ENCODE data around the gene MED9. TPM values are rescaled to one million over a fixed set of nuclear protein-coding genes. Genes with fewer than 3 reads are reported as not detected.

MED9 gene
- total and polyA plus RNA-seq, 12 donors = 8.2 to 41.2 (median 18.4) TPM

- Histone ChIP-seq H3K36me3 (replicated peaks in 1 of 2) (no peaks in the 10 kb centered on the region), H3K27me3 (no peaks in the 10 kb centered on the region), H3K9me3 (replicated peaks in 1 of 3) (no peaks in the 10 kb centered on the region), H3K4me3 (no peak overlapping the region), H3K27ac (no peak overlapping the region), H3K4me1 (replicated peaks in 1 of 2) (peaks cover 0 to 6% of the 10 kb centered on the region in 2 donors)
- no peak for DNase-seq
- TF ChIP-seq POLR2A (IDR thresholded peaks at IDR 0.05) (no peak), CTCF (IDR thresholded peaks at IDR 0.05) (no peak)
- intact Hi-C loops (cut with DNase I) = no loop called here
- WGBS, 4 donors = 67 to 74% (median 71%) methylated on average over 13 to 14 of the region's 14 CpGs
These were observed 24.3 kb downstream of the MED9 start for GRCh38 chr17:17500999-17501605.

GRCh38 chr17:17502741-17503565, 26.2 kb downstream of the MED9 start:
- no peaks in the 10 kb centered on the region for H3K27me3 ChIP-seq
- no peaks in the 10 kb centered on the region for H3K9me3 ChIP-seq (replicated peaks in 1 of 3)
- no peak for DNase-seq
- H3K27ac ChIP-seq = no peak overlapping the region
- no peaks in the 10 kb centered on the region for H3K36me3 ChIP-seq (replicated peaks in 1 of 2)
- TF ChIP-seq CTCF (IDR thresholded peaks at IDR 0.05) = no peak
- H3K4me3 ChIP-seq = no peak overlapping the region
- H3K4me1 ChIP-seq (replicated peaks in 1 of 2) = no peaks in the 10 kb centered on the region
- intact Hi-C loops (cut with DNase I) = no loop called here
- WGBS, 4 donors = 84 to 93% (median 90%) methylated on average over 16 to 21 of the region's 21 CpGs

- no peaks in the 10 kb centered on the region for H3K36me3 ChIP-seq (replicated peaks in 1 of 2)
- no peaks in the 10 kb centered on the region for H3K4me1 ChIP-seq (replicated peaks in 1 of 2)
- no peaks in the 10 kb centered on the region for H3K9me3 ChIP-seq (replicated peaks in 1 of 3)
- TF ChIP-seq POLR2A (IDR thresholded peaks at IDR 0.05) (no peak), CTCF (IDR thresholded peaks at IDR 0.05) (no peak)
- no peak for DNase-seq
- 72 to 93% (median 78%) methylated on average over 6 to 7 of the region's 7 CpGs for WGBS, 4 donors
- H3K27me3 ChIP-seq = no peaks in the 10 kb centered on the region
- H3K4me3 ChIP-seq = no peak overlapping the region
- intact Hi-C loops (cut with DNase I) = no loop called here
- no peak overlapping the region for H3K27ac ChIP-seq
These were observed 26.8 kb downstream of the MED9 start for GRCh38 chr17:17503566-17504130.

GRCh38 chr17:17504341-17505140, 27.7 kb downstream of the MED9 start:
- DNase-seq = no peak
- Histone ChIP-seq H3K4me3 (no peak overlapping the region), H3K36me3 (replicated peaks in 1 of 2) (no peaks in the 10 kb centered on the region), H3K4me1 (replicated peaks in 1 of 2) (no peaks in the 10 kb centered on the region), H3K27me3 (no peaks in the 10 kb centered on the region), H3K9me3 (replicated peaks in 1 of 3) (no peaks in the 10 kb centered on the region), H3K27ac (no peak overlapping the region)
- 80 to 88% (median 84%) methylated on average over 13 to 20 of the region's 20 CpGs for WGBS, 4 donors
- TF ChIP-seq CTCF (IDR thresholded peaks at IDR 0.05) (no peak), POLR2A (IDR thresholded peaks at IDR 0.05) (no peak)
- intact Hi-C loops (cut with DNase I) = loop anchor here (5.0 kb wide), 1 partner anchor 58 kb away; no protein-coding TSS in a partner anchor
